HEK293 (cell line): ENCODE measurements around the gene U2SURP.

Experiments
- CTCF ChIA-PET: fragments of 350-600 bp; formaldehyde crosslinking; extraction: SDS; loops from one replicate; lab custom pipeline; 2021; ENCODE audit warnings: antibody characterized with exemption; lab: Yijun Ruan, JAX
- POLR2A ChIA-PET: fragments of 300-600 bp; formaldehyde crosslinking; extraction: SDS; loops from one replicate; lab custom pipeline; 2020; ENCODE audit warnings: antibody characterized with exemption, inconsistent platforms; lab: Yijun Ruan, JAX
- H3K27ac ChIP-seq: fragments of 200-500 bp; sonication (Bioruptor generic); 2 replicates; pipeline ENCODE4 v1.5.1; 2014; ENCODE audit warnings: low read depth, low read length, control low read depth, inconsistent platforms; ENCODE audit errors: extremely low read depth
- H3K36me3 ChIP-seq, 2 experiments: fragments of 200-500 bp in 1 of 2; sonication (Bioruptor generic) in 1 of 2; 1 replicate in 1 of 2; 2 replicates in 1 of 2; pipeline ENCODE4 v1.5.1; 2014 to 2017; ENCODE audit warnings: inconsistent platforms in 2 of 2, low read length in 2 of 2; ENCODE audit not compliant: control insufficient read depth in 2 of 2, insufficient read depth in 1 of 2
- H3K4me1 ChIP-seq: fragments of 200-500 bp; sonication (Bioruptor generic); 2 replicates; pipeline ENCODE4 v1.5.1; 2014; ENCODE audit warnings: mild to moderate bottlenecking, low read length, inconsistent platforms; ENCODE audit not compliant: control insufficient read depth, insufficient read depth
- H3K4me3 ChIP-seq: 2 replicates; pipeline ENCODE4 v1.5.1; 2011; ENCODE audit warnings: low read depth, mild to moderate bottlenecking, control low read depth, low read length, moderate library complexity
- H3K9me3 ChIP-seq: fragments of 200-500 bp; sonication (Bioruptor generic); 2 replicates; pipeline ENCODE4 v1.5.1; 2014; ENCODE audit warnings: low read depth, low read length, inconsistent platforms; ENCODE audit not compliant: control insufficient read depth, insufficient read depth
- BCL6B ChIP-seq: fragments of 450-650 bp; formaldehyde crosslinking; IDR thresholded peaks from 2 replicates; pipeline ENCODE4 v1.5.1; 2017; ENCODE audit warnings: missing biosample characterization, missing genetic modification characterization
- HOXC10 ChIP-seq: sonication (generic); formaldehyde crosslinking; IDR thresholded peaks from 2 replicates; pipeline ENCODE4 v1.8.1; 2023; ENCODE audit warnings: mild to moderate bottlenecking, missing genetic modification reagents
- IKZF3 ChIP-seq: fragments of 450-650 bp; IDR thresholded peaks from 2 replicates; pipeline ENCODE4 v1.5.0; 2018; ENCODE audit warnings: missing biosample characterization, mild to moderate bottlenecking, missing genetic modification characterization, moderate library complexity
- KLF9 ChIP-seq: fragments of 450-650 bp; formaldehyde crosslinking; IDR thresholded peaks from 2 replicates; pipeline ENCODE4 v1.5.1; 2016; ENCODE audit warnings: missing biosample characterization, missing genetic modification characterization, low read depth
- SCRT2 ChIP-seq: fragments of 450-650 bp; formaldehyde crosslinking; IDR thresholded peaks from 2 replicates; pipeline ENCODE4 v1.5.1; 2016; ENCODE audit warnings: missing biosample characterization, missing genetic modification characterization
- SP3 ChIP-seq: fragments of 450-650 bp; formaldehyde crosslinking; IDR thresholded peaks from 2 replicates; pipeline ENCODE4 v1.5.1; 2016; ENCODE audit warnings: missing biosample characterization, missing genetic modification characterization
- ZBTB26 ChIP-seq: fragments of 450-650 bp; formaldehyde crosslinking; optimal IDR thresholded peaks from 2 replicates; pipeline ENCODE3; 2016; ENCODE audit warnings: missing biosample characterization, mild to moderate bottlenecking, missing genetic modification characterization
- ZBTB6 ChIP-seq: fragments of 450-650 bp; formaldehyde crosslinking; IDR thresholded peaks from 2 replicates; pipeline ENCODE4 v1.5.1; 2017; ENCODE audit warnings: missing biosample characterization, missing genetic modification characterization
- ZNF169 ChIP-seq: fragments of 450-650 bp; formaldehyde crosslinking; IDR thresholded peaks from 2 replicates; pipeline ENCODE4 v1.5.1; 2016; ENCODE audit warnings: missing biosample characterization, missing genetic modification characterization
- ZNF18 ChIP-seq: fragments of 450-650 bp; formaldehyde crosslinking; IDR thresholded peaks from 2 replicates; pipeline ENCODE4 v1.5.1; 2016; ENCODE audit warnings: missing biosample characterization, missing genetic modification characterization
- ZNF19 ChIP-seq: fragments of 450-650 bp; formaldehyde crosslinking; IDR thresholded peaks from 2 replicates; pipeline ENCODE4; 2016; ENCODE audit warnings: missing biosample characterization, missing genetic modification characterization, low read depth
- ZNF214 ChIP-seq: fragments of 450-650 bp; formaldehyde crosslinking; IDR thresholded peaks from 2 replicates; pipeline ENCODE4 v1.5.1; 2017; ENCODE audit warnings: missing biosample characterization, mild to moderate bottlenecking, missing genetic modification characterization, borderline replicate concordance
- ZNF239 ChIP-seq: fragments of 450-650 bp; formaldehyde crosslinking; IDR thresholded peaks from 2 replicates; pipeline ENCODE4 v1.5.1; 2016; ENCODE audit warnings: missing biosample characterization, missing genetic modification characterization
- ZNF26 ChIP-seq: fragments of 450-650 bp; formaldehyde crosslinking; IDR thresholded peaks from 2 replicates; pipeline ENCODE4 v1.5.1; 2016; ENCODE audit warnings: missing biosample characterization, missing genetic modification characterization
- ZNF266 ChIP-seq: fragments of 450-650 bp; formaldehyde crosslinking; IDR thresholded peaks from 2 replicates; pipeline ENCODE4 v1.5.1; 2016; ENCODE audit warnings: missing biosample characterization, missing genetic modification characterization, low read depth
- ZNF354C ChIP-seq: fragments of 450-650 bp; formaldehyde crosslinking; IDR thresholded peaks from 2 replicates; pipeline ENCODE4 v1.5.1; 2016; ENCODE audit warnings: missing biosample characterization, missing genetic modification characterization, low read depth, borderline replicate concordance
- ZNF391 ChIP-seq: fragments of 450-650 bp; formaldehyde crosslinking; IDR thresholded peaks from 2 replicates; pipeline ENCODE4 v1.5.1; 2016; ENCODE audit warnings: low read depth, missing biosample characterization, missing genetic modification characterization, borderline replicate concordance
- ZNF513 ChIP-seq: fragments of 450-650 bp; IDR thresholded peaks from 2 replicates; pipeline ENCODE4 v1.5.1; 2018; ENCODE audit warnings: missing biosample characterization, missing genetic modification characterization
- ZNF621 ChIP-seq: fragments of 450-650 bp; formaldehyde crosslinking; IDR thresholded peaks from 2 replicates; pipeline ENCODE4 v1.5.1; 2017; ENCODE audit warnings: missing biosample characterization, missing genetic modification characterization
- ZNF639 ChIP-seq: fragments of 450-650 bp; formaldehyde crosslinking; IDR thresholded peaks from 2 replicates; pipeline ENCODE4 v1.5.1; 2016; ENCODE audit warnings: missing biosample characterization, missing genetic modification characterization
- ZXDB ChIP-seq: fragments of 450-650 bp; formaldehyde crosslinking; IDR thresholded peaks from 2 replicates; pipeline ENCODE4 v1.5.1; 2016; ENCODE audit warnings: missing biosample characterization, missing genetic modification characterization

Gene U2SURP

GRCh38 chr3:142961539-142961938, 39.8 kb upstream of the U2SURP start:
- CTCF ChIA-PET, result interaction anchor here (0.9 kb wide), 1 partner anchor 31 kb away, joined by 3 read pairs; no protein-coding TSS in a partner anchor
- Histone ChIP-seq H3K4me1 (no peaks in the 10 kb centered on the region), H3K4me3 (no peak overlapping the region)
- no peak for TF ChIP-seq HOXC10 (CRISPR knock-in tag)
- no peak for TF ChIP-seq ZXDB (tag by site-specific recombination)
- no peak for TF ChIP-seq BCL6B (tag by site-specific recombination)
- TF ChIP-seq, all 188 proteins: peak for 0
- POLR2A ChIA-PET, result no interaction called here
- no peaks in the 10 kb centered on the region for H3K36me3 ChIP-seq
- H3K9me3 ChIP-seq, result no peaks in the 10 kb centered on the region
- H3K27ac ChIP-seq, result no peak overlapping the region

GRCh38 chr3:142962175-142962519, 39.2 kb upstream of the U2SURP start:
- no peaks in the 10 kb centered on the region for H3K4me1 ChIP-seq
- POLR2A ChIA-PET, result no interaction called here

More at GRCh38 chr3:142962175-142962519, 39.2 kb upstream of the U2SURP start:
- no peaks in the 10 kb centered on the region for H3K9me3 ChIP-seq
- CTCF ChIA-PET, result no interaction called here
- no peaks in the 10 kb centered on the region for H3K36me3 ChIP-seq
- no peak for TF ChIP-seq ZBTB26 (tag by site-specific recombination)
- no peak for TF ChIP-seq KLF9 (tag by site-specific recombination)
- no peak for TF ChIP-seq SP3 (tag by site-specific recombination)
- no peak for TF ChIP-seq ZNF239 (tag by site-specific recombination)
- no peak for TF ChIP-seq ZNF266 (tag by site-specific recombination)
- no peak for TF ChIP-seq IKZF3 (tag by site-specific recombination)
- no peak for TF ChIP-seq ZNF19 (tag by site-specific recombination)
- TF ChIP-seq ZBTB6, result no peak
- TF ChIP-seq ZNF26 (tag by site-specific recombination), result no peak
- no peak for TF ChIP-seq ZNF513 (tag by site-specific recombination)
- TF ChIP-seq ZNF354C (tag by site-specific recombination), result no peak
- TF ChIP-seq ZNF639, result no peak
- TF ChIP-seq ZNF169 (tag by site-specific recombination), result no peak
- TF ChIP-seq ZNF18, result no peak
- TF ChIP-seq SCRT2 (tag by site-specific recombination), result no peak
- no peak for TF ChIP-seq ZXDB (tag by site-specific recombination)
- TF ChIP-seq ZNF391 (tag by site-specific recombination), result no peak
- TF ChIP-seq ZNF621 (tag by site-specific recombination), result no peak
- no peak for TF ChIP-seq ZNF214 (tag by site-specific recombination)
- no peak overlapping the region for H3K27ac ChIP-seq
- H3K4me3 ChIP-seq, result no peak overlapping the region
